BLaER1 (cell line): ENCODE data around the gene PCDHB10.
"Not testable (repeated sequence)": the region's sequence is repeated elsewhere in the genome, so short reads cannot be mapped to it uniquely, and the experiment has no call there.

Source experiments
- H3K27ac ChIP-seq: shearing (Covaris generic); formaldehyde crosslinking; 2 replicates; pipeline ENCODE4 v1.8.1; 2022
- H3K27me3 ChIP-seq: shearing (Covaris generic); formaldehyde crosslinking; 2 replicates; pipeline ENCODE4 v1.8.1; 2022
- H3K36me3 ChIP-seq: shearing (Covaris generic); formaldehyde crosslinking; 2 replicates; pipeline ENCODE4 v1.8.1; 2022
- H3K4me1 ChIP-seq: shearing (Covaris generic); formaldehyde crosslinking; 2 replicates; pipeline ENCODE4 v1.8.1; 2022
- H3K4me2 ChIP-seq: shearing (Covaris generic); formaldehyde crosslinking; 2 replicates; pipeline ENCODE4 v1.8.1; 2022
- H3K4me3 ChIP-seq: shearing (Covaris generic); formaldehyde crosslinking; 2 replicates; pipeline ENCODE4 v1.8.1; 2022
- H3K9ac ChIP-seq: shearing (Covaris generic); formaldehyde crosslinking; 2 replicates; pipeline ENCODE4 v1.8.1; 2022
- H3K9me3 ChIP-seq: shearing (Covaris generic); formaldehyde crosslinking; 2 replicates; pipeline ENCODE4 v1.8.1; 2022
- H4K20me1 ChIP-seq: shearing (Covaris generic); formaldehyde crosslinking; 2 replicates; pipeline ENCODE4 v1.8.1; 2022
- Cebpa-rat ChIP-seq: shearing (Covaris generic); IDR thresholded peaks from 2 replicates; pipeline ENCODE4 v1.8.1; 2022

Gene PCDHB10

DNA sequence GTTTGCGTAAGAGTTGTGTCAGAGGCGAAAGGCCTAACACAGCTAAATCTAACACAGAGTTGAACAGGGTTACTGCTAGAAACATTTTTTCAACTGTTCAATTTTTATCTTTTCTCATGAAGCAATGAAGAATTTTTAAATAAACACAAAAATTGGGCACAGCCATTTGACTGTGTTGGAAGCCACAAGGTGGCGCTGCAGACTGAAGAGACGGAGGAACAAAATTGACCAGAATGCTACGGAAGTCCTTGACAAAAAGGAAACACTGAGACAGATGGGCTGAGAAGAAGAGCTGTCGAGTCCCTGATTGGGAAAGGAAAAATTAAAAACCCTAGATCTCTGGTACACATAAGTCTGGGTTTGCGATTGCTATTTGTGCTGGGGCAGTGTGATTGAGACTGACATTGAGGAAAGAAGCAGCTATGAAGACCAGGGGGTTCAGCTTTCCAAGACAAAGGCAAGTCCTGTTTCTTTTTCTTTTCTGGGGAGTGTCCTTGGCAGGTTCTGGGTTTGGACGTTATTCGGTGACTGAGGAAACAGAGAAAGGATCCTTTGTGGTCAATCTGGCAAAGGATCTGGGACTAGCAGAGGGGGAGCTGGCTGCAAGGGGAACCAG lies 5.1 kb upstream of the PCDHB10 start, which contains the start of gene PCDHB9:
TSS of gene PCDHB9 (plus strand) at position 265 of the 616 bp plus-strand sequence. CDS start at position 423, 158 bp downstream.
- no peak for TF ChIP-seq Cebpa-rat
- Histone ChIP-seq H3K4me3 (peak within 1 kb of the TSS; percentile 57), H3K9ac (no peak within 1 kb of the TSS), H3K27ac (no peak within 1 kb of the TSS), H3K36me3 (no peaks in the 10 kb centered on the region), H3K27me3 (no peaks in the 10 kb centered on the region), H4K20me1 (no peaks in the 10 kb centered on the region), H3K4me2 (no peak within 1 kb of the TSS), H3K9me3 (peaks cover 55% of the 10 kb centered on the region), H3K4me1 (no peaks in the 10 kb centered on the region)

DNA sequence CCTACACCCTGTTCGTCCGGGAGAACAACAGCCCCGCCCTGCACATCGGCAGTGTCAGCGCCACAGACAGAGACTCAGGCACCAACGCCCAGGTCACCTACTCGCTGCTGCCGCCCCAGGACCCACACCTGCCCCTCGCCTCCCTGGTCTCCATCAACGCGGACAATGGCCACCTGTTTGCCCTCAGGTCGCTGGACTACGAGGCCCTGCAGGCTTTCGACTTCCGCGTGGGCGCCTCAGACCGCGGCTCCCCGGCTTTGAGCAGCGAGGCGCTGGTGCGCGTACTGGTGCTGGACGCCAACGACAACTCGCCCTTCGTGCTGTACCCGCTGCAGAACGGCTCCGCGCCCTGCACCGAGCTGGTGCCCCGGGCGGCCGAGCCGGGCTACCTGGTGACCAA lies 3.5 kb upstream of the PCDHB10 start:
- H4K20me1 ChIP-seq, H3K36me3 ChIP-seq, H3K4me2 ChIP-seq, H3K9ac ChIP-seq, H3K4me3 ChIP-seq, H3K4me1 ChIP-seq, H3K27me3 ChIP-seq, H3K27ac ChIP-seq: not testable (repeated sequence)
- H3K9me3 ChIP-seq = peaks cover 54% of the 10 kb centered on the region

GRCh38 chr5:141189131-141189530 lies 3.0 kb upstream of the PCDHB10 start:
- H3K36me3 ChIP-seq, H3K9ac ChIP-seq, H3K4me1 ChIP-seq, H4K20me1 ChIP-seq, H3K27ac ChIP-seq, H3K27me3 ChIP-seq, H3K4me3 ChIP-seq, H3K4me2 ChIP-seq: not testable (repeated sequence)
- H3K9me3 ChIP-seq = peaks cover 52% of the 10 kb centered on the region

GRCh38 chr5:141194332-141194731 lies 2.2 kb downstream of the PCDHB10 start:
- H3K27ac ChIP-seq, H3K4me1 ChIP-seq, H3K9ac ChIP-seq, H3K4me3 ChIP-seq, H4K20me1 ChIP-seq, H3K4me2 ChIP-seq, H3K36me3 ChIP-seq, H3K27me3 ChIP-seq: not testable (repeated sequence)
- H3K9me3 ChIP-seq = peaks cover 57% of the 10 kb centered on the region

DNA sequence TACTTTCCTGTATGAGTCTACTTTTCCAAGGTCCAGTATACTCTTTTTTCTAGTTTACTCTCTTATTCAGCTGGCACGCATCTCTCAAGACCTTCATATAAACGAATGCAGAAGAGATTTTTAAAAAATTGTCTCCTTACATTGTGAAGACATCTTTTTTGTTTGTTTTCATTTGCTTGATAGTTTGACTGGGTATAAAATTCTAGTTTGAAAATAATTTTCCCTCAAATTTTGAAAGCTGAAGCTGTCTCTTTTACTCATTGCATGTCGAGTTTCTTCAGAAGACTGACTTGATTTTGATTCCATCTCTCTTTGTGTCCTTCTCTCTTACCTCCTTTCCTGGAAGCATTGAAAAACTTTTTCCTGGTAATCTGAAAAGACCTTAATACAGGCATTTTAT lies 4.2 kb downstream of the PCDHB10 start:
- H3K36me3 ChIP-seq = no peaks in the 10 kb centered on the region
- no peak for TF ChIP-seq Cebpa-rat
- H3K9ac ChIP-seq = no peak overlapping the region
- no peak overlapping the region for H3K27ac ChIP-seq
- no peak overlapping the region for H3K4me3 ChIP-seq
- H4K20me1 ChIP-seq = no peaks in the 10 kb centered on the region
- no peaks in the 10 kb centered on the region for H3K27me3 ChIP-seq
- peaks cover 68% of the 10 kb centered on the region for H3K9me3 ChIP-seq
- no peak overlapping the region for H3K4me2 ChIP-seq
- H3K4me1 ChIP-seq = no peaks in the 10 kb centered on the region

GRCh38 chr5:141199359-141200235 lies 7.4 kb downstream of the PCDHB10 start, which contains the start of gene PCDHB11:
TSS of gene PCDHB11 (plus strand) at chr5:141199627. CDS start at chr5:141199775, 148 bp downstream.
- no peak within 1 kb of the TSS for H3K9ac ChIP-seq
- no peaks in the 10 kb centered on the region for H3K36me3 ChIP-seq
- no peaks in the 10 kb centered on the region for H4K20me1 ChIP-seq
- no peaks in the 10 kb centered on the region for H3K27me3 ChIP-seq
- no peaks in the 10 kb centered on the region for H3K4me1 ChIP-seq
- H3K4me3 ChIP-seq = no peak within 1 kb of the TSS
- no peak within 1 kb of the TSS for H3K27ac ChIP-seq
- no peak for TF ChIP-seq Cebpa-rat
- no peak within 1 kb of the TSS for H3K4me2 ChIP-seq
- peaks cover 63% of the 10 kb centered on the region for H3K9me3 ChIP-seq

DNA sequence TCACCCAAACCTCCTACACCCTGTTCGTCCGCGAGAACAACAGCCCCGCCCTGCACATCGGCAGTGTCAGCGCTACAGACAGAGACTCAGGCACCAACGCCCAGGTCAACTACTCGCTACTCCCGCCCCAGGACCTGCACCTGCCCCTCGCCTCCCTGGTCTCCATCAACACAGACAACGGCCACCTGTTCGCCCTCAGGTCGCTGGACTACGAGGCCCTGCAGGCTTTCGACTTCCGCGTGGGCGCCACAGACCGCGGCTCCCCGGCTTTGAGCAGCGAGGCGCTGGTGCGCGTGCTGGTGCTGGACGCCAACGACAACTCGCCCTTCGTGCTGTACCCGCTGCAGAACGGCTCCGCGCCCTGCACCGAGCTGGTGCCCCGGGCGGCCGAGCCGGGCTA lies 9.0 kb downstream of the PCDHB10 start:
- H3K27ac ChIP-seq, H4K20me1 ChIP-seq, H3K9ac ChIP-seq, H3K4me2 ChIP-seq, H3K36me3 ChIP-seq, H3K27me3 ChIP-seq, H3K4me1 ChIP-seq, H3K4me3 ChIP-seq: not testable (repeated sequence)
- H3K9me3 ChIP-seq = peaks cover 58% of the 10 kb centered on the region

- H3K9ac ChIP-seq, H4K20me1 ChIP-seq, H3K27ac ChIP-seq, H3K4me3 ChIP-seq, H3K4me1 ChIP-seq, H3K27me3 ChIP-seq, H3K36me3 ChIP-seq, H3K4me2 ChIP-seq: not testable (repeated sequence)
- peaks cover 53% of the 10 kb centered on the region for H3K9me3 ChIP-seq
Measured at GRCh38 chr5:141201646-141202045, 9.5 kb downstream of the PCDHB10 start.

DNA sequence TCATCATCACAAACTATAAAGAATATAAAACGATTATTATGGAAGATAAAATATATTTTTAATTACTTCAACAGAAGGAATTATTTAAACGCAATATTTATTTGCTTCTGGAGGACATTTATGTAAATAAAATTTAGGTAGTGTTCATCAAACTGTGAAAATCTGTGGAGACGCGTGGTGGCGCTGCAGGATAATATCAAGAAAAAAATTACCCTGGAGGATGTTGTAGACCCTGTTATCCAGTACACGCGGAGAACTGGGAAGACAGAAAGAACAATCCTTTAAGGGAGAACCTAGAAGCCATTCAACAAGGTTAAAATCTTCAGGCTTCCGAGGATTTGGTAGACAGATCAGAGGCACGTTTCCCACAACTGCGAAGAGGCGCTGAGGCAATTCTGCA lies 16.3 kb downstream of the PCDHB10 start, which contains the start of gene PCDHB12:
TSS of gene PCDHB12 (plus strand) at position 242 of the 400 bp plus-strand sequence. CDS start 189 bp downstream, outside the sequence.
- H3K27me3 ChIP-seq = no peaks in the 10 kb centered on the region
- H3K36me3 ChIP-seq = no peaks in the 10 kb centered on the region
- H4K20me1 ChIP-seq = no peaks in the 10 kb centered on the region
- no peak within 1 kb of the TSS for H3K4me2 ChIP-seq
- no peak within 1 kb of the TSS for H3K4me3 ChIP-seq
- peaks cover 26% of the 10 kb centered on the region for H3K9me3 ChIP-seq
- no peak within 1 kb of the TSS for H3K27ac ChIP-seq
- TF ChIP-seq Cebpa-rat = no peak
- no peaks in the 10 kb centered on the region for H3K4me1 ChIP-seq
- no peak within 1 kb of the TSS for H3K9ac ChIP-seq

- H3K4me1 ChIP-seq, H3K36me3 ChIP-seq, H3K27me3 ChIP-seq, H4K20me1 ChIP-seq, H3K4me2 ChIP-seq, H3K27ac ChIP-seq, H3K9ac ChIP-seq, H3K4me3 ChIP-seq: not testable (repeated sequence)
- H3K9me3 ChIP-seq = peaks cover 35% of the 10 kb centered on the region
Measured at GRCh38 chr5:141210281-141210680, 18.1 kb downstream of the PCDHB10 start.

DNA sequence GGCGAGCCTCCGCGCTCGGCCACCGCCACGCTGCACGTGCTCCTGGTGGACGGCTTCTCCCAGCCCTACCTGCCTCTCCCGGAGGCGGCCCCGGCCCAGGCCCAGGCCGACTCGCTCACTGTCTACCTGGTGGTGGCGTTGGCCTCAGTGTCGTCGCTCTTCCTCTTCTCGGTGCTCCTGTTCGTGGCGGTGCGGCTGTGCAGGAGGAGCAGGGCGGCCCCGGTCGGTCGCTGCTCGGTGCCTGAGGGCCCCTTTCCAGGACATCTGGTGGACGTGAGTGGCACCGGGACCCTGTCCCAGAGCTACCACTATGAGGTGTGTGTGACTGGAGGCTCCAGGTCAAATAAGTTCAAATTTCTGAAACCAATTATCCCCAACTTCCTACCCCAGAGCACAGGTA lies 18.7 kb downstream of the PCDHB10 start:
- H3K9me3 ChIP-seq = peaks cover 39% of the 10 kb centered on the region
- not testable (repeated sequence) for H3K4me2 ChIP-seq, H3K9ac ChIP-seq, H3K4me1 ChIP-seq, H3K27ac ChIP-seq, H3K27me3 ChIP-seq, H3K36me3 ChIP-seq, H3K4me3 ChIP-seq, H4K20me1 ChIP-seq

DNA sequence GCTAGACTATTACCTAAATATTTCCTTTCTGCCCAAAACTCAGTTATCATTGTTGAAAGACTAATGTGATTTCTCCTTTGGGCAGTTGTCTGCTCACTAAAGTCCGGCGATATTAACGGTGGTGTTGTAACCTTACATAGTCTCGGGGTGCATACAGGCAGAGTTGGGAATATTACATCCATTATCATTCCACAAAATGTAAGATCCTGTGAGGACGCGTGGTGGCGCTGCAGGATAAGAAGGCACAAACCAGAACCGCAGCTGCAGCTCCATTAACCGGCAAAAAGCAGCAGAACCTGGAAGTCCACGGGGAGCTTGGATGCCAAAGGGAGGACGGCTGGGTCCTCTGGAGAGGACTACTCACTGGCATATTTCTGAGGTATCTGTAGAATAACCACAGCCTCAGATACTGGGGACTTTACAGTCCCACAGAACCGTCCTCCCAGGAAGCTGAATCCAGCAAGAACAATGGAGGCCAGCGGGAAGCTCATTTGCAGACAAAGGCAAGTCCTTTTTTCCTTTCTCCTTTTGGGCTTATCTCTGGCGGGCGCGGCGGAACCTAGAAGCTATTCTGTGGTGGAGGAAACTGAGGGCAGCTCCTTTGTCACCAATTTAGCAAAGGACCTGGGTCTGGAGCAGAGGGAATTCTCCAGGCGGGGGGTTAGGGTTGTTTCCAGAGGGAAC lies 21.6 kb downstream of the PCDHB10 start, which contains the start of gene PCDHB13:
TSS of gene PCDHB13 (plus strand) at position 264 of the 684 bp plus-strand sequence. CDS start at position 469, 205 bp downstream.
- H3K9me3 ChIP-seq = peaks cover 46% of the 10 kb centered on the region
- not testable (repeated sequence) for H3K4me2 ChIP-seq, H4K20me1 ChIP-seq, H3K36me3 ChIP-seq, H3K4me1 ChIP-seq, H3K27ac ChIP-seq, H3K27me3 ChIP-seq, H3K9ac ChIP-seq, H3K4me3 ChIP-seq

DNA sequence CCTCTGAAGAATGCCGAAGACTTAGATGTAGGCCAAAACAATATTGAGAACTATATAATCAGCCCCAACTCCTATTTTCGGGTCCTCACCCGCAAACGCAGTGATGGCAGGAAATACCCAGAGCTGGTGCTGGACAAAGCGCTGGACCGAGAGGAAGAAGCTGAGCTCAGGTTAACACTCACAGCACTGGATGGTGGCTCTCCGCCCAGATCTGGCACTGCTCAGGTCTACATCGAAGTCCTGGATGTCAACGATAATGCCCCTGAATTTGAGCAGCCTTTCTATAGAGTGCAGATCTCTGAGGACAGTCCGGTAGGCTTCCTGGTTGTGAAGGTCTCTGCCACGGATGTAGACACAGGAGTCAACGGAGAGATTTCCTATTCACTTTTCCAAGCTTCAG lies 22.4 kb downstream of the PCDHB10 start:
- H3K9me3 ChIP-seq = peaks cover 43% of the 10 kb centered on the region
- H3K4me2 ChIP-seq, H3K36me3 ChIP-seq, H3K9ac ChIP-seq, H3K4me3 ChIP-seq, H3K4me1 ChIP-seq, H3K27ac ChIP-seq, H4K20me1 ChIP-seq, H3K27me3 ChIP-seq: not testable (repeated sequence)

- not testable (repeated sequence) for H3K4me1 ChIP-seq, H3K36me3 ChIP-seq, H3K9ac ChIP-seq, H3K27ac ChIP-seq, H4K20me1 ChIP-seq, H3K4me3 ChIP-seq, H3K4me2 ChIP-seq, H3K27me3 ChIP-seq
- peaks cover 34% of the 10 kb centered on the region for H3K9me3 ChIP-seq
Measured at GRCh38 chr5:141215504-141215903, 23.4 kb downstream of the PCDHB10 start.
